Pancreas (tissue), 10 donors: Measurements from ENCODE around the gene REV1. TPM values are rescaled to one million over a fixed set of nuclear protein-coding genes. Genes with fewer than 3 reads are reported as not detected.

Experiments used
- ATAC-seq, 4 donors: fragments of 200-7000 bp; cut with Tn5 transposase; one replicate each; pipeline versions ENCODE4 v1.8.0 to v1.9.1; 2020; ENCODE audit warnings: mild to moderate bottlenecking in 4 of 4, moderate library complexity in 4 of 4
- DNase-seq, 6 donors: peaks; one replicate each; pipeline ENCODE4 v3.0.0-alpha.2; 2020
- FAIRE-seq: peaks from 2 replicates; lab custom pipeline; 2012; peaks lifted over from hg19 to GRCh38; lab: Jason Lieb, UNC
- H3K27ac ChIP-seq, 4 donors: fragments of 200-600 bp; sonication (generic); 1 replicate in 3 of 4; 2 replicates in 1 of 4; pipeline versions ENCODE4 v1.5.0 to v1.8.0; 2020
- H3K27me3 ChIP-seq, 4 donors: fragments of 200-600 bp; one replicate each; pipeline ENCODE4 v1.8.0; 2021
- H3K36me3 ChIP-seq, 3 donors: fragments of 200-600 bp; sonication (generic) in 1 of 3; one replicate each; pipeline versions ENCODE4 v1.5.0 to v1.8.0; 2020 to 2021
- H3K4me1 ChIP-seq, 3 donors: fragments of 200-600 bp; one replicate each; pipeline ENCODE4 v1.8.0; 2021
- H3K4me3 ChIP-seq, 4 donors: fragments of 200-600 bp; sonication (generic) in 2 of 4; one replicate each; pipeline versions ENCODE4 v1.5.0 to v1.8.0; 2020 to 2021
- H3K9me3 ChIP-seq, 4 donors: fragments of 200-600 bp; one replicate each; pipeline ENCODE4 v1.8.0; 2021
- CTCF ChIP-seq, 4 donors: fragments of 200-600 bp; sonication (generic) in 3 of 4; IDR thresholded peaks; one replicate each; pipeline versions ENCODE4 v1.5.0 to v1.8.0; 2021; ENCODE audit warnings: antibody characterized with exemption in 4 of 4
- WGBS, 2 donors: extraction: QIAGEN DNeasy Blood & Tissue Kit; methylation state at CpG; one replicate each; pipeline ENCODE4 v1.1.7; 2013; 5-methylcytosine and 5-hydroxymethylcytosine counted together
- intact Hi-C, 3 donors: fragments of 100-400 bp; cut with DNase I; formaldehyde crosslinking; loops; one replicate each; pipeline versions ENCODE4 v1.11.1 to v1.14.2; 2022
- polyA plus RNA-seq, 2 donors: library from polyadenylated mRNA; stranded (reverse); fragments of 200-250 nt; gene quantifications; one replicate each; pipeline ENCODE4 v1.2.3, GENCODE V29; 2013
- total RNA-seq, 6 donors: library from RNA; stranded (reverse); fragmentation: NEBNext Ultra II Directional in 4 of 6; extraction: Animal tissue kit (Norgen Biotek cat#: 25700) in 4 of 6; gene quantifications; one replicate each; pipeline versions ENCODE4 v1.2.1 to v1.2.4, GENCODE V29; 2021 to 2023
- donor health status: healthy with polysubstance abuse.
- donor health status: DM: no; HTN: no; CAD: no; lungs with moderate emphysema.
- donor health status: DM: no; HTN: no; CAD: no.
- donor health status: control.
- donor health status: control.
- donor health status: Bipolar disorder and iron deficiency.
- donor health status: DM: yes; HTN: yes; CAD: no.
- donor health status: DM: no; HTN: no; CAD: no.
- donor health status: DM: no; HTN: no; CAD: no.
- donor health status: DM: yes; HTN: yes; CAD: no.

REV1 gene
- total and polyA plus RNA-seq, 8 donors = 9.3 to 22.6 (median 14.1) TPM

- intact Hi-C loops = no loop called here
- no peak for TF ChIP-seq CTCF (IDR thresholded peaks at IDR 0.05)
- Histone ChIP-seq H3K4me1 (no peaks in the 10 kb centered on the region), H3K9me3 (no peaks in the 10 kb centered on the region), H3K36me3 (peaks cover 0 to 27% (median 0%) of the 10 kb centered on the region in 3 donors), H3K27ac (no peak overlapping the region), H3K4me3 (no peak overlapping the region), H3K27me3 (no peaks in the 10 kb centered on the region)
- ATAC-seq = no peak
- WGBS, 2 donors = 86 to 97% methylated on average over 4 of the region's 4 CpGs
- DNase-seq = no peak
- FAIRE-seq = no peak
Observed at GRCh38 chr2:99461828-99462483, 27.9 kb downstream of the REV1 start.

DNA sequence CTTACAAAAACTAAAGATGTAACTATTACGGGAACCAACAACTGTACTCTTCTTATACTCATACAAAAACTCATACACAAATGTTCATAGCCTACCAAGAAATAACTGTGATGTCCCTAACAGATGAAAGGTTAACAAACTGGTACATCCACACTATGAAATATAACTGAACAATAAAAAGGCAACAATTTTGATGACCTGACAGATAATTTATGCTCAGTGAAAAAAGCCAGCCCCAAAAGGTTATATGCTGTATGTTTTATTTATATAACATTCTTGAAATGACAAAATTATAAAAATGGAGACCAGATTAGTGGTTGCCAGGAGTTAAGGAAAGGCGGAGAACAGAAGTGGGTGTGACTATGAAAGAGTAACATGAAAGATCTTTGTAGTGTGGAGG is 31.3 kb downstream of the REV1 start:
- no peak for FAIRE-seq
- no peaks in the 10 kb centered on the region for H3K4me1 ChIP-seq
- H3K36me3 ChIP-seq = peaks cover 0 to 32% (median 0%) of the 10 kb centered on the region in 3 donors
- no peak for DNase-seq
- TF ChIP-seq CTCF (IDR thresholded peaks at IDR 0.05) = no peak
- no peak overlapping the region for H3K27ac ChIP-seq
- no peaks in the 10 kb centered on the region for H3K9me3 ChIP-seq
- ATAC-seq = no peak
- no peaks in the 10 kb centered on the region for H3K27me3 ChIP-seq
- no peak overlapping the region for H3K4me3 ChIP-seq
- WGBS, 2 donors = 94 to 100% methylated on average over 2 of the region's 2 CpGs
- intact Hi-C loops = no loop called here

GRCh38 chr2:99451686-99452085 is 38.1 kb downstream of the REV1 start:
- Histone ChIP-seq H3K27ac (no peak overlapping the region), H3K4me1 (no peaks in the 10 kb centered on the region), H3K27me3 (no peaks in the 10 kb centered on the region), H3K36me3 (peaks cover 0 to 37% (median 0%) of the 10 kb centered on the region in 3 donors), H3K4me3 (no peak overlapping the region), H3K9me3 (no peaks in the 10 kb centered on the region)
- intact Hi-C loops = no loop called here
- DNase-seq (no peak), FAIRE-seq (no peak), ATAC-seq (no peak)
- TF ChIP-seq CTCF (IDR thresholded peaks at IDR 0.05) = no peak
- WGBS, 2 donors = 84 to 85% methylated on average over 4 of the region's 4 CpGs

DNA sequence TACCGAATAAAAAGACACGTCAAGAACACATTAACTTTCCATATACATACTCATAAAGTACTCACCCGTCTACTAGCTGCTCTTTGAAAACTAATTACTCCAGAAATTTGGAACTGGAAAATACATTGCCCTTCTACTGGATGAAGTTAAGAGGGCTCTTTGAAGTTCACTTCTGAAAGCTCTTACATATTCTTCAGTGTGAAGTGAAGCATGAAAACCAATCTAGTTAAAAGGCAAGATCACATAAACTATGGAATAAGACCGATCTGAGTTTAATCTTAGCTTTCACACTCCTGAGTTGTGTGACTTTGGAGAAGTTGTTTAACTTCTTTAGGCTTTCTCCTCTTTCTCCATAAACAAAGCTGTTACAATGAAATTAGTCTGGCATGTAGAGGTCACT is 38.5 kb downstream of the REV1 start:
- Histone ChIP-seq H3K27ac (no peak overlapping the region), H3K4me3 (no peak overlapping the region), H3K27me3 (no peaks in the 10 kb centered on the region), H3K4me1 (no peaks in the 10 kb centered on the region), H3K36me3 (peaks cover 0 to 33% (median 0%) of the 10 kb centered on the region in 3 donors), H3K9me3 (no peaks in the 10 kb centered on the region)
- WGBS, 2 donors = 77 to 87% methylated on average over 4 of the region's 4 CpGs
- intact Hi-C loops = no loop called here
- no peak for TF ChIP-seq CTCF (IDR thresholded peaks at IDR 0.05)
- ATAC-seq (no peak), DNase-seq (no peak), FAIRE-seq (no peak)

DNA sequence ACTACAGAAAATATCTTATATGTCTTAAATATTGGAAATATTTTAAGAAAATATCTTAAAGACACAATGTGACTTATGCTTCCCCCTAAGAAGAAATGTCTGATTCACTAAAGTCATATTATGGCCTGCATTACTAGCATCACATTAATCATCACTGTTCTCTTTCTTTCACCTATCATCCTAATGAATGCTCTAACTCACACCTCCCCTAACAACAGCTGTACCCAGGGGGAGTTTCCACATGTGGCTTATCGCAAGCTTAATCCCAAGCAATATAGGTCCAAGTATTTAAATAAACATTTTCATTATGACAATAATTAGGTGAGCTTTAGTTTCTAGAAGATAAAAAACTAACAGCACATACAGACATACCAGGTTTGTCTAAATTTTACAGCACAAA is 39.6 kb downstream of the REV1 start:
- Histone ChIP-seq H3K4me1 (no peaks in the 10 kb centered on the region), H3K27ac (no peak overlapping the region), H3K36me3 (peaks cover 0 to 33% (median 0%) of the 10 kb centered on the region in 3 donors), H3K9me3 (no peaks in the 10 kb centered on the region), H3K27me3 (no peaks in the 10 kb centered on the region), H3K4me3 (no peak overlapping the region)
- intact Hi-C loops = no loop called here
- DNase-seq = no peak
- ATAC-seq = no peak
- TF ChIP-seq CTCF (IDR thresholded peaks at IDR 0.05) = no peak
- 87 to 90% methylated on average over 1 of the region's 1 CpG for WGBS, 2 donors
- FAIRE-seq = no peak
